Measurements from ENCODE around the gene PROS1. TPM values are rescaled to one million over a fixed set of nuclear protein-coding genes. Genes with fewer than 3 reads are reported as not detected.
"Not testable (repeated sequence)": the region's sequence is repeated elsewhere in the genome, so short reads cannot be mapped to it uniquely, and the experiment has no call there.

The PROS1 gene
- total RNA-seq, 1 experiment from 2014 or later, result 9.2 TPM

DNA sequence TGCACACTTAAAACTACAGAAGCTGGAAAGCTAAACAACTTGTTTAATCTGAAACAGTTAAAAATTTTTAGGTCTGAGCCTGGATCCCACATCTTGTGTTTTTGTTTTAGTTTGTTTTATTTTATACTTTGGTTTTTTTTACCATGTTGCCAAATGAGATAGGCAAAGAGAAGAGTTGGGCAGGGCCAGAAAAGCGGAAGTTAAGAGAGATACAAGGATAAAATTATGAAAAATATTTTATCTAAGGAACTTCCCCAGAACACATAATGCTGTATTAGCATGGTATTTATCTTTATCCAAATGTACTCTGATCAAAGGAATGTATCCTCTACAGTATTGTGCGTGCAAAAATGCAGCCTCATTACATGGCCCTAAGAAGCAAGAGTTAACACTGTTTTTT lies 50.7 kb downstream of the PROS1 start:
- H3K27me3 ChIP-seq (replicated peaks; ENCODE audit: insufficient read depth, low read depth, low read length, poor library complexity), result no peaks in the 10 kb centered on the region
- no peak overlapping the region for H3K4me3 ChIP-seq (ENCODE audit: low read depth, low read length, poor library complexity, severe bottlenecking)
- intact Hi-C loops (cut with micrococcal nuclease; ENCODE audit: unreplicated experiment), result no loop called here
- H3K36me3 ChIP-seq (ENCODE audit: insufficient read depth, low read length, poor library complexity, severe bottlenecking), result no peaks in the 10 kb centered on the region
- no peak for DNase-seq (ENCODE audit: low spot score)
- H3K27ac ChIP-seq (ENCODE audit: low read depth, low read length, poor library complexity, severe bottlenecking), result no peak overlapping the region
- no peaks in the 10 kb centered on the region for H3K4me1 ChIP-seq (ENCODE audit: insufficient read depth, low read length, poor library complexity, severe bottlenecking)
- BruUV-seq (replicated peaks), result no TSS peak
- TF ChIP-seq, protein P1, sequence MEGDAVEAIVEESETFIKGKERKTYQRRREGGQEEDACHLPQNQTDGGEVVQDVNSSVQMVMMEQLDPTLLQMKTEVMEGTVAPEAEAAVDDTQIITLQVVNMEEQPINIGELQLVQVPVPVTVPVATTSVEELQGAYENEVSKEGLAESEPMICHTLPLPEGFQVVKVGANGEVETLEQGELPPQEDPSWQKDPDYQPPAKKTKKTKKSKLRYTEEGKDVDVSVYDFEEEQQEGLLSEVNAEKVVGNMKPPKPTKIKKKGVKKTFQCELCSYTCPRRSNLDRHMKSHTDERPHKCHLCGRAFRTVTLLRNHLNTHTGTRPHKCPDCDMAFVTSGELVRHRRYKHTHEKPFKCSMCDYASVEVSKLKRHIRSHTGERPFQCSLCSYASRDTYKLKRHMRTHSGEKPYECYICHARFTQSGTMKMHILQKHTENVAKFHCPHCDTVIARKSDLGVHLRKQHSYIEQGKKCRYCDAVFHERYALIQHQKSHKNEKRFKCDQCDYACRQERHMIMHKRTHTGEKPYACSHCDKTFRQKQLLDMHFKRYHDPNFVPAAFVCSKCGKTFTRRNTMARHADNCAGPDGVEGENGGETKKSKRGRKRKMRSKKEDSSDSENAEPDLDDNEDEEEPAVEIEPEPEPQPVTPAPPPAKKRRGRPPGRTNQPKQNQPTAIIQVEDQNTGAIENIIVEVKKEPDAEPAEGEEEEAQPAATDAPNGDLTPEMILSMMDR (conservative IDR thresholded peaks at IDR 0.05; ENCODE audit: low read depth, low read length), result no peak
- TF ChIP-seq EZH2 (IDR thresholded peaks at IDR 0.05; ENCODE audit: borderline replicate concordance, low read depth, low read length, poor library complexity, severe bottlenecking), result no peak
- CTCF ChIA-PET, result no interaction called here
- POLR2A ChIA-PET (ENCODE audit: low non-redundant PET), result no interaction called here
- H3K9me3 ChIP-seq (ENCODE audit: low read depth, low read length, poor library complexity, severe bottlenecking), result no peaks in the 10 kb centered on the region

DNA sequence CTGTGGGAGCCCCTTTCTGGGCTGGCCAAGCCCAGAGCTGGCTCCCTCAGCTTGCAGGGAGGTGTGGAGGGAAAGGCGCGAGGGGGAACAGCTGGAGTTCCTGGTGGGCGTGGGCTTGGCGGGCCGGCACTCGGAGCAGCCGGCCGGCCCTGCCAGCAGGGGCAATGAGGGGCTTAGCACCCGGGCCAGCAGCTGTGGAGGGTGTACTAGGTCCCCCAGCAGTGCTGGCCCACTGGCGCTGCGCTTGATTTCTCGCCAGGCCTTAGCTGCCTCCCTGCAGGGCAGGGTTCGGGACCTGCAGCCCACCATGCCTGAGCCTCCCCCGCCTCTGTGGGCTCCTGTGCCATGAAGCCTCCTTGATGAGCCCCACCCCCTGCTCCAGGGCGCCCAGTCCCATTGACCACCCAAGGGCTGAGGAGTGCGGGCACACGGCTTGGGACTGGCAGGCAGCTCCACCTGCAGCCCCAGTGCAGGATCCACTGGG lies 56.1 kb downstream of the PROS1 start:
- H3K27me3 ChIP-seq (replicated peaks; ENCODE audit: insufficient read depth, low read depth, low read length, poor library complexity); H3K9me3 ChIP-seq (ENCODE audit: low read depth, low read length, poor library complexity, severe bottlenecking); H3K4me1 ChIP-seq (ENCODE audit: insufficient read depth, low read length, poor library complexity, severe bottlenecking); BruUV-seq (replicated peaks); intact Hi-C loops (cut with micrococcal nuclease; ENCODE audit: unreplicated experiment); H3K36me3 ChIP-seq (ENCODE audit: insufficient read depth, low read length, poor library complexity, severe bottlenecking); H3K4me3 ChIP-seq (ENCODE audit: low read depth, low read length, poor library complexity, severe bottlenecking); CTCF ChIA-PET; POLR2A ChIA-PET (ENCODE audit: low non-redundant PET); H3K27ac ChIP-seq (ENCODE audit: low read depth, low read length, poor library complexity, severe bottlenecking); DNase-seq (ENCODE audit: low spot score): not testable (repeated sequence)

DNA sequence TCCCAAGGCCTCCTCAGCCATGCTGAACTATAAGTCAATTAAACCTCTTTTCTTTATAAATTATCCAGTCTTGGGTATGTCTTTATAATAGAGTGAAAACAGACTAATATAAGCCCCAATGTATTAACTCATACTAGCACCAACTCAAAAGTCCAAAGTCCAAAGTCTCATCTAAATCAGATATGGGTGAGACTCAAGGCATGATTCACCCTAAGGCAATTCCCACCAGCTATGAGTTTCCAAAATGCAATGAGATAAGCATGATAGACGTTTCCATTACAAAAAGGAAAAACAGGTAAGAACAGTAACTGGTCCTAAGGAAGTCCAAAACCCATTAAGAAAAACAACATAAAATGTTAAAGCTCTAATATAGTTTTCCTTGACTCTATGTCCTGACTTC lies 60.1 kb downstream of the PROS1 start:
- CTCF ChIA-PET; BruUV-seq (replicated peaks); POLR2A ChIA-PET (ENCODE audit: low non-redundant PET); H3K27me3 ChIP-seq (replicated peaks; ENCODE audit: insufficient read depth, low read depth, low read length, poor library complexity); H3K9me3 ChIP-seq (ENCODE audit: low read depth, low read length, poor library complexity, severe bottlenecking); H3K36me3 ChIP-seq (ENCODE audit: insufficient read depth, low read length, poor library complexity, severe bottlenecking); intact Hi-C loops (cut with micrococcal nuclease; ENCODE audit: unreplicated experiment); H3K4me1 ChIP-seq (ENCODE audit: insufficient read depth, low read length, poor library complexity, severe bottlenecking); DNase-seq (ENCODE audit: low spot score); H3K27ac ChIP-seq (ENCODE audit: low read depth, low read length, poor library complexity, severe bottlenecking); H3K4me3 ChIP-seq (ENCODE audit: low read depth, low read length, poor library complexity, severe bottlenecking): not testable (repeated sequence)

DNA sequence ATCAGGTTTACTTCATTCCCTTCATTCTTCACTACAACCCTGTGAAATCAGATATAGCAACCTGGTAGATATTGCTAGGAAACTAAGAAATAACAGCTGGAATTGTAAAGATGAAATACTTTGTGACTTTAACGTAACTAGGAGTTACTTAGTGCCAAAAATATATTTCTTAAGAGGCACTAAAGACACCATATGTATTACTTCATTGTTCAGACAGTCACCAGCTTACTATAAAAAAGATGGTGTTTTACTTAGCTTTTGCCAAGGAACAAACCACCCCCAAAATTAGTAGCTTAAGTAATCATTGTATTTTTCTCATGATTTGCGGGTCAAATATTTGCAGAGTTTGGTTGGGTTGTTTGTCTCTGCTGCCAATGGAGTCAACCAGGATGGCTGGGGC lies 62.5 kb downstream of the PROS1 start:
- intact Hi-C loops (cut with micrococcal nuclease; ENCODE audit: unreplicated experiment), result no loop called here
- no peaks in the 10 kb centered on the region for H3K36me3 ChIP-seq (ENCODE audit: insufficient read depth, low read length, poor library complexity, severe bottlenecking)
- ChIA-PET POLR2A (ENCODE audit: low non-redundant PET) (no interaction called here), CTCF (no interaction called here)
- DNase-seq (ENCODE audit: low spot score), result no peak
- H3K9me3 ChIP-seq (ENCODE audit: low read depth, low read length, poor library complexity, severe bottlenecking), result no peaks in the 10 kb centered on the region
- H3K4me1 ChIP-seq (ENCODE audit: insufficient read depth, low read length, poor library complexity, severe bottlenecking), result no peaks in the 10 kb centered on the region
- H3K27me3 ChIP-seq (replicated peaks; ENCODE audit: insufficient read depth, low read depth, low read length, poor library complexity), result no peaks in the 10 kb centered on the region
- TF ChIP-seq, protein P1 (conservative IDR thresholded peaks at IDR 0.05; ENCODE audit: low read depth, low read length), result no peak
- no peak for TF ChIP-seq EZH2 (IDR thresholded peaks at IDR 0.05; ENCODE audit: borderline replicate concordance, low read depth, low read length, poor library complexity, severe bottlenecking)
- no peak overlapping the region for H3K4me3 ChIP-seq (ENCODE audit: low read depth, low read length, poor library complexity, severe bottlenecking)
- H3K27ac ChIP-seq (ENCODE audit: low read depth, low read length, poor library complexity, severe bottlenecking), result no peak overlapping the region
- BruUV-seq (replicated peaks), result no TSS peak
